SU-DHL-6 (cell line): Measurements from ENCODE around the gene SIRT6.

Experiments
- H2AFZ ChIP-seq: fragments of 200-600 bp; sonication (generic); 2 replicates; pipeline ENCODE4 v1.6.1; 2014; ENCODE audit warnings: low read depth, mild to moderate bottlenecking, moderate library complexity, mixed read lengths, antibody characterized with exemption, low read length; ENCODE audit not compliant: severe bottlenecking
- H3F3A ChIP-seq: fragments of 200-600 bp; shearing (Covaris generic); 2 replicates; pipeline ENCODE4 v1.6.0; 2016; ENCODE audit warnings: antibody characterized with exemption, mild to moderate bottlenecking; ENCODE audit not compliant: insufficient read depth
- H3K27ac ChIP-seq: fragments of 200-600 bp; sonication (generic); 2 replicates; pipeline ENCODE4 v1.5.1; 2016; ENCODE audit warnings: low read depth, mild to moderate bottlenecking, low read length, moderate library complexity, mixed read lengths
- H3K27me3 ChIP-seq: fragments of 200-600 bp; sonication (generic), shearing (Covaris generic); 2 replicates; pipeline ENCODE4 v1.6.0; 2014; ENCODE audit warnings: mild to moderate bottlenecking, low read length
- H3K36me3 ChIP-seq: fragments of 200-600 bp; sonication (generic); 2 replicates; pipeline ENCODE4 v1.6.1; 2014; ENCODE audit warnings: mild to moderate bottlenecking, low read length, mixed read lengths
- H3K4me2 ChIP-seq: fragments of 300-600, 200-600 bp; shearing (Covaris generic), sonication (generic); 2 replicates; pipeline ENCODE4 v1.6.0; 2014; ENCODE audit warnings: low read length, low read depth, mild to moderate bottlenecking; ENCODE audit not compliant: poor library complexity, severe bottlenecking
- H3K4me3 ChIP-seq: fragments of 200-600 bp; sonication (generic); 2 replicates; pipeline ENCODE4 v1.5.1; 2014; ENCODE audit warnings: antibody characterized with exemption, low read length, mild to moderate bottlenecking, mixed read lengths; ENCODE audit not compliant: insufficient read depth, poor library complexity, severe bottlenecking
- H3K79me2 ChIP-seq: fragments of 200-600 bp; sonication (generic); 2 replicates; pipeline ENCODE4 v1.6.1; 2014; ENCODE audit warnings: mild to moderate bottlenecking, low read length, moderate library complexity; ENCODE audit not compliant: insufficient read depth
- H3K9ac ChIP-seq: fragments of 200-600 bp; sonication (generic); 2 replicates; pipeline ENCODE4 v1.7.0; 2014; ENCODE audit warnings: mild to moderate bottlenecking, low read length
- H3K9me2 ChIP-seq: fragments of 200-600 bp; sonication (generic); replicated peaks from 2 replicates; pipeline ENCODE4 v1.6.1; 2014; ENCODE audit warnings: low read length; ENCODE audit not compliant: insufficient read depth
- H3K9me3 ChIP-seq: fragments of 200-600 bp; sonication (generic); 2 replicates; pipeline ENCODE4 v1.6.1; 2014; ENCODE audit warnings: low read length, mixed read lengths; ENCODE audit not compliant: insufficient read depth
- H4K20me1 ChIP-seq: fragments of 200-600 bp; sonication (generic); 2 replicates; pipeline ENCODE4 v1.6.1; 2014; ENCODE audit warnings: low read depth, mild to moderate bottlenecking, antibody characterized with exemption, low read length, moderate library complexity, mixed read lengths
- CTCF ChIP-seq: fragments of 200-600 bp; sonication (generic); IDR thresholded peaks from one replicate; pipeline ENCODE4 v1.5.1; 2017; ENCODE audit warnings: antibody characterized with exemption, mild to moderate bottlenecking, low read length, moderate library complexity; ENCODE audit not compliant: insufficient read depth, poor library complexity, severe bottlenecking
- EZH2phosphoT487 ChIP-seq: fragments of 200-600 bp; sonication (generic), shearing (Covaris generic); conservative IDR thresholded peaks from 2 replicates; pipeline ENCODE4 v1.6.1; 2018; ENCODE audit warnings: mild to moderate bottlenecking, antibody characterized with exemption, low read length, moderate library complexity, mixed read lengths

The SIRT6 gene

GRCh38 chr19:4172861-4173473 is 9.4 kb downstream of the SIRT6 start:
- Histone ChIP-seq H3K4me3 (no peak overlapping the region), H3K9ac (no peak overlapping the region), H2AFZ (no peak overlapping the region), H3K4me2 (no peak overlapping the region), H3K36me3 (no peaks in the 10 kb centered on the region), H3K27ac (no peak overlapping the region), H3K9me3 (no peaks in the 10 kb centered on the region), H3F3A (no peaks in the 10 kb centered on the region), H3K27me3 (no peaks in the 10 kb centered on the region), H3K79me2 (no peaks in the 10 kb centered on the region), H3K9me2 (no peaks in the 10 kb centered on the region), H4K20me1 (no peaks in the 10 kb centered on the region)
- no peak for TF ChIP-seq EZH2phosphoT487
- no peak for TF ChIP-seq CTCF

- Histone ChIP-seq H2AFZ (no peak overlapping the region), H3K9ac (no peak overlapping the region), H3K27ac (no peak overlapping the region), H3K4me3 (no peak overlapping the region), H3K27me3 (no peaks in the 10 kb centered on the region), H3K9me3 (no peaks in the 10 kb centered on the region), H3F3A (no peaks in the 10 kb centered on the region), H3K36me3 (no peaks in the 10 kb centered on the region), H3K4me2 (no peak overlapping the region), H3K9me2 (no peaks in the 10 kb centered on the region), H3K79me2 (no peaks in the 10 kb centered on the region), H4K20me1 (no peaks in the 10 kb centered on the region)
- TF ChIP-seq CTCF: no peak
- no peak for TF ChIP-seq EZH2phosphoT487
Measured at GRCh38 chr19:4171676-4172075, 10.7 kb downstream of the SIRT6 start.

- Histone ChIP-seq H3F3A (no peaks in the 10 kb centered on the region), H3K27ac (no peak overlapping the region), H2AFZ (no peak overlapping the region), H3K27me3 (no peaks in the 10 kb centered on the region), H3K4me2 (no peak overlapping the region), H3K4me3 (no peak overlapping the region), H3K9me3 (no peaks in the 10 kb centered on the region), H4K20me1 (no peaks in the 10 kb centered on the region), H3K79me2 (no peaks in the 10 kb centered on the region), H3K9ac (no peak overlapping the region), H3K36me3 (no peaks in the 10 kb centered on the region), H3K9me2 (no peaks in the 10 kb centered on the region)
- TF ChIP-seq CTCF (no peak), EZH2phosphoT487 (no peak)
Measured at GRCh38 chr19:4164262-4164661, 18.1 kb downstream of the SIRT6 start.
